ENCODE measurements around the gene SPAG9. TPM values are rescaled to one million over a fixed set of nuclear protein-coding genes. Genes with fewer than 3 reads are reported as not detected.

The SPAG9 gene
- total RNA-seq, 4 donors from 2014 or later, result 37.0 to 131 (median 116) TPM

DNA sequence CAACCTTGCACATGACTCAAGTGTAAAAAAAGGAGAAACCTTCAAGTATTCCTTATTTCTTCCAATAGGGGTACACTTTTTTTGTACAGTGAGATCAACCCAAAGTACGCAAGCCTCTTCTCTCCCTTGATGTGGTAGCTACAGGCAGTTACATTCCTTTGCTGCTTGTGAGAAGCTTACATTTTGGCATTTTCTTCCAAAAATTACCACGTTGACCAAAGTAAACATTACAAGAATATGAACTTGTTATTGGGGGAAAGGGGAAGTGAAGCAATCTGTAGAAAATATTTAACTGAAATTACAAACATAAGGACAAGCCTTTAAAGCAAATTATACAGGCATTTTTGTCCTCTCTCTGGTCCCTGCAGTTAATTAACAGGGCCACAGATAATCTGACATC is 157.5 kb downstream of the SPAG9 start:
- no peak overlapping the region for H3K4me3 ChIP-seq
- TF ChIP-seq POLR2AphosphoS5 (IDR thresholded peaks at IDR 0.05) (no peak), EP300 (IDR thresholded peaks at IDR 0.05; ENCODE audit: low read depth) (no peak), POLR2A (IDR thresholded peaks at IDR 0.05) (no peak)
- TF ChIP-seq, protein P1, sequence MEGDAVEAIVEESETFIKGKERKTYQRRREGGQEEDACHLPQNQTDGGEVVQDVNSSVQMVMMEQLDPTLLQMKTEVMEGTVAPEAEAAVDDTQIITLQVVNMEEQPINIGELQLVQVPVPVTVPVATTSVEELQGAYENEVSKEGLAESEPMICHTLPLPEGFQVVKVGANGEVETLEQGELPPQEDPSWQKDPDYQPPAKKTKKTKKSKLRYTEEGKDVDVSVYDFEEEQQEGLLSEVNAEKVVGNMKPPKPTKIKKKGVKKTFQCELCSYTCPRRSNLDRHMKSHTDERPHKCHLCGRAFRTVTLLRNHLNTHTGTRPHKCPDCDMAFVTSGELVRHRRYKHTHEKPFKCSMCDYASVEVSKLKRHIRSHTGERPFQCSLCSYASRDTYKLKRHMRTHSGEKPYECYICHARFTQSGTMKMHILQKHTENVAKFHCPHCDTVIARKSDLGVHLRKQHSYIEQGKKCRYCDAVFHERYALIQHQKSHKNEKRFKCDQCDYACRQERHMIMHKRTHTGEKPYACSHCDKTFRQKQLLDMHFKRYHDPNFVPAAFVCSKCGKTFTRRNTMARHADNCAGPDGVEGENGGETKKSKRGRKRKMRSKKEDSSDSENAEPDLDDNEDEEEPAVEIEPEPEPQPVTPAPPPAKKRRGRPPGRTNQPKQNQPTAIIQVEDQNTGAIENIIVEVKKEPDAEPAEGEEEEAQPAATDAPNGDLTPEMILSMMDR (IDR thresholded peaks at IDR 0.05), result no peak
- H3K36me3 ChIP-seq, result peaks cover 0 to 2% (median 0%) of the 10 kb centered on the region in 4 donors
- in situ Hi-C loops (cut with MboI; ENCODE audit: low pct_ligation_motif_present in 1 of 4, low pct_unique_long_range_greater_than_20kb in 1 of 4, low sequenced_read_pairs in 3 of 4), result loop anchor here in 1 of 4 donors (25.0 kb wide), 1 partner anchor 426 kb away; the partner anchor contains the start of genes EPN3 and SPATA20
- 36 to 68% methylated on average over 2 of the region's 2 CpGs for WGBS, 2 donors (ENCODE audit: low coverage in 1 of 2)
- no peaks in the 10 kb centered on the region for H3K4me1 ChIP-seq
- intact Hi-C loops (cut with DNase I; ENCODE audit: low total_unique reads), result no loop called here
- H3K9me3 ChIP-seq, result no peaks in the 10 kb centered on the region
- no peaks in the 10 kb centered on the region for H3K27me3 ChIP-seq
- no peak for DNase-seq
- no peak overlapping the region for H3K27ac ChIP-seq

DNA sequence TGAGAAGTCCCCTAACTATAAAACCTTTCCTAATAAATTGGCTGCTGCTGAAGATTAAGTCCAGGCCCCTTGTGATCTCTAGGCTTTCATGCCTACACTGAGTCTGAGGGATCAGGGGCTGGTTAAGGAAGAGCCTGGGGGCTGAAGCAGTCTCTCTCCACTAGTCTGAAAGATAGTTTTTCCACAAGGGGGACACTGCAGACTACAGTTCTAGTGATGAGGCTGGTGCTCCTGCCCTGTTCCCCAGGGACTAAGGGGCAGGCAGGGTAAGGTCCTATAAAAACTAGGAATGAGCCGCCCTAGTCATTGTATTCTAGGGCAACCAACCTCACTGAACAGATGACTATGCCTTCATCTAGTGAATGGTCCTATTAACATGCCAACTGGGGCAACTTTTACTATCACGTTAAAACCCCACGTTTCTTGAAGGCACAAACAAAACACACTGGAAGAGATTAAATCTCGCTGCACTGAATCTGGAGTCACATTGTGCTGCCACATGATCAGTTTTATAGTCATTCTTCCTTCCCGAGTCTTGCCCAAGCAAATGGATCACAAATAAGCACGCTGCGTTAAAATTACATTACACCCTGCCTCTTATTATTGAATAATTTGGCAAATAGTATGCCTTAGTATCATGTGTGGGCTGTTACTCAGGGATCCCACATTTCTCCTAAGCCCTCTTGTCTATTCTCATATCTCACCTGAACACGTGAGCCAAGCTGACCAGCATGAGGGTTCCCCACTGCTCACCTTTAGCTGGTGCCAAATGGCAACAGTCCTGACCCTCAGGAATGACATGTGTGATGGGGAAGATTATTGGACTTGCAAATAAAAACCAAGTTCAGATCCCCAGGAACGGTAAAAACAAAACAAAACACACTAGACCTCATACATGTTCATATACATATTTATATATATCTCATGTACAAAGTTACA is 159.1 kb downstream of the SPAG9 start:
- WGBS, 2 donors (ENCODE audit: low coverage in 1 of 2), result 92 to 95% methylated on average over 7 to 9 of the region's 9 CpGs
- Histone ChIP-seq H3K27ac (no peak overlapping the region), H3K9me3 (no peaks in the 10 kb centered on the region), H3K4me3 (no peak overlapping the region), H3K4me1 (peaks cover 0 to 2% (median 1%) of the 10 kb centered on the region in 4 donors), H3K36me3 (peaks cover 0 to 2% (median 0%) of the 10 kb centered on the region in 4 donors), H3K27me3 (no peaks in the 10 kb centered on the region)
- DNase-seq, result no peak
- TF ChIP-seq, protein P1 (IDR thresholded peaks at IDR 0.05), result no peak
- no peak for TF ChIP-seq POLR2A (IDR thresholded peaks at IDR 0.05)
- in situ Hi-C loops (cut with MboI; ENCODE audit: low pct_ligation_motif_present in 1 of 4, low pct_unique_long_range_greater_than_20kb in 1 of 4, low sequenced_read_pairs in 3 of 4) (loop anchor here in 1 of 4 donors (25.0 kb wide), 1 partner anchor 424 kb away; the partner anchor contains the start of genes EPN3 and SPATA20), intact Hi-C loops (cut with DNase I; ENCODE audit: low total_unique reads) (no loop called here)

DNA sequence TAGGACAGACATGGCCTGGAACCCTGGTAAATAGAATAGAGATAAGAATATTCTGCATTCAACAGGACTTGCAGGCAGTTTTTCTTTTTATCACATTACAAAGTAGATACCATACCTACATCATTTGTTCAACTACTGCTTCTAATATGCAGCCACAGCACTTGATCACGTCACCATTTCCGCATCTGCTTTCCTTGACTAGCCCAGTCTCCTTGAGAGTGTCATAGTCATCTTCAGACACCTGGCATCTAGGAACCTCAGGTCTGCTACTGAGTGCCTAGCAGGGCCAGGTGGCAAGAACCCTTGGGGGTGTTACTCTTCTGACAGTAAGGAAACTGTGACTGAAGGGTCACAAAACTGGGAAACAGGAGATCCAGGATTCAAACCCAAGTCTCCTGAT is 161.3 kb downstream of the SPAG9 start:
- WGBS, 2 donors (ENCODE audit: low coverage in 1 of 2), result 93 to 95% methylated on average over 2 of the region's 2 CpGs
- TF ChIP-seq EP300 (IDR thresholded peaks at IDR 0.05; ENCODE audit: low read depth), result no peak
- no peak for TF ChIP-seq POLR2A (IDR thresholded peaks at IDR 0.05)
- TF ChIP-seq, protein P1 (IDR thresholded peaks at IDR 0.05), result no peak
- no peak for TF ChIP-seq POLR2AphosphoS5 (IDR thresholded peaks at IDR 0.05)
- H3K4me1 ChIP-seq, result peaks cover 7 to 21% (median 18%) of the 10 kb centered on the region in 4 donors
- H3K9me3 ChIP-seq, result no peaks in the 10 kb centered on the region
- H3K36me3 ChIP-seq, result peaks cover 0 to 2% (median 0%) of the 10 kb centered on the region in 4 donors
- H3K27ac ChIP-seq, result no peak overlapping the region
- no peak for DNase-seq
- in situ Hi-C loops (cut with MboI; ENCODE audit: low pct_ligation_motif_present in 1 of 4, low pct_unique_long_range_greater_than_20kb in 1 of 4, low sequenced_read_pairs in 3 of 4) (loop anchor here (5.0 to 25.0 kb wide), 3 partner anchors 107 to 422 kb away; partner anchors contain the start of genes EPN3 (in 1 of the 4) and SPATA20 (in 1 of the 4)), intact Hi-C loops (cut with DNase I; ENCODE audit: low total_unique reads) (no loop called here)
- H3K4me3 ChIP-seq, result no peak overlapping the region
- H3K27me3 ChIP-seq, result no peaks in the 10 kb centered on the region
